Testis (tissue), 2 donors: ENCODE measurements around the gene PTCH1.

ENCODE experiments used
- CTCF ChIP-seq, 3 experiments: fragments of 450-650 bp in 2 of 3; fragments of 200-600 bp in 1 of 3; sonication (generic) in 1 of 3; IDR thresholded peaks; one replicate each; pipeline ENCODE4 v1.5.1; 2016 to 2019; ENCODE audit warnings: antibody characterized with exemption in 3 of 3, mild to moderate bottlenecking in 2 of 3, moderate library complexity in 1 of 3
- POLR2A ChIP-seq: fragments of 450-650 bp; IDR thresholded peaks from one replicate; pipeline ENCODE4 v1.6.1; 2017; ENCODE audit warnings: antibody characterized with exemption, mild to moderate bottlenecking, moderate library complexity

DNA sequence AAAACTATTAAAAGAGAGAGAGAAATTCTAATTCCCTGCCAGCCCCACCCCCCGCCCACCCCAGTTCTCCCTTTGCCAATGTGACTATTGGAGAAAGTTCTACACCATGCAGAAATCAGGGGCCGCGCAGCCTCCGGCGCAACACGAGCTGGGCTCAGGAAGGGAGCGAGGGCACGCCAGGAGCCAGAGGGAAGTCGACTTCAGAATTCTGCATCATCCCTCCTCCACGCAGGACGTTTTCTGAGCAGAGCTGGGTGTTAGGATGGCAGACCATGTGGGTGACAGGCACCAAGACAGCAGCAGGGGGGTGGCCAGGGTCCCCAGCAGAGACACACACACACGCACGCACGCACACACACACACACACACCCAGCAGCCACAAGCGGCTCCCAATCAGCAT lies 72.6 kb downstream of the PTCH1 start:
- TF ChIP-seq CTCF (IDR thresholded peaks at IDR 0.05) (no peak), POLR2A (no peak)
